K562 (cell line): ENCODE results near the gene RDH13. TPM values are rescaled to one million over a fixed set of nuclear protein-coding genes. Genes with fewer than 3 reads are reported as not detected.

Source experiments
- BHLHE40 ChIP-seq: IDR thresholded peaks from 2 replicates; pipeline ENCODE4 v1.6.1; 2011; ENCODE audit warnings: low read length, improper control_type of control experiment
- CCNT2 ChIP-seq: IDR thresholded peaks from 2 replicates; pipeline ENCODE4 v1.6.1; 2011; ENCODE audit warnings: borderline replicate concordance, low read depth, mild to moderate bottlenecking, moderate library complexity, mixed read lengths, low read length; ENCODE audit not compliant: insufficient read length; ENCODE audit errors: extremely low read depth
- FOXK1 ChIP-seq: sonication (generic); formaldehyde crosslinking; IDR thresholded peaks from 2 replicates; pipeline ENCODE4 v1.8.0; 2022; ENCODE audit warnings: missing genetic modification reagents, mild to moderate bottlenecking, borderline replicate concordance
- FOXM1 ChIP-seq, 2 experiments: fragments of 450-650 bp in 1 of 2; sonication (generic) in 1 of 2; formaldehyde crosslinking in 1 of 2; IDR thresholded peaks; 2 replicates each; pipeline versions ENCODE4 v1.6.1 to v1.9.0; 2017 to 2022; ENCODE audit warnings: low read depth in 2 of 2, mild to moderate bottlenecking in 2 of 2, missing genetic modification reagents in 1 of 2, moderate library complexity in 1 of 2
- GABPA ChIP-seq: fragments of 200-800 bp; sonication (Bioruptor generic); conservative IDR thresholded peaks from 2 replicates; pipeline ENCODE4 v1.6.1; 2016; ENCODE audit warnings: low read depth, missing genetic modification characterization, missing compliant biosample characterization
- HDAC2 ChIP-seq: fragments of 450-650 bp; IDR thresholded peaks from 2 replicates; pipeline ENCODE4 v1.6.1; 2016; ENCODE audit warnings: mild to moderate bottlenecking
- HDAC6 ChIP-seq: IDR thresholded peaks from 2 replicates; pipeline ENCODE4 v1.6.1; 2012; ENCODE audit warnings: low read depth, mild to moderate bottlenecking, control low read depth, inconsistent platforms, low read length, moderate library complexity
- MEIS2 ChIP-seq: fragments of 450-650 bp; IDR thresholded peaks from 2 replicates; pipeline ENCODE4 v1.6.1; 2014; ENCODE audit warnings: mild to moderate bottlenecking; ENCODE audit not compliant: partially characterized antibody
- RBM25 ChIP-seq: fragments of 200-400 bp; formaldehyde crosslinking; IDR thresholded peaks from 2 replicates; pipeline ENCODE4 v1.6.1; 2018; ENCODE audit warnings: low read length, low read depth, moderate library complexity; ENCODE audit not compliant: severe bottlenecking
- SETDB1 ChIP-seq: IDR thresholded peaks from one replicate; pipeline ENCODE4 v1.6.1; 2012; ENCODE audit warnings: low read length, control low read depth, inconsistent platforms
- SIX5 ChIP-seq, 2 experiments: IDR thresholded peaks; 2 replicates each; pipeline ENCODE4 v1.6.1; 2011; ENCODE audit warnings: low read length in 2 of 2, borderline replicate concordance in 1 of 2, low read depth in 1 of 2, mild to moderate bottlenecking in 1 of 2, moderate library complexity in 1 of 2; ENCODE audit not compliant: insufficient read depth in 1 of 2
- THAP7 ChIP-seq: fragments of 250-450 bp; sonication (Bioruptor Pico); IDR thresholded peaks from 2 replicates; pipeline ENCODE4 v1.5.0; 2021
- YBX1 ChIP-seq: fragments of 450-650 bp; IDR thresholded peaks from 2 replicates; pipeline ENCODE4 v1.7.1; 2016; ENCODE audit warnings: mild to moderate bottlenecking
- ZNF384 ChIP-seq: IDR thresholded peaks from 2 replicates; pipeline ENCODE4 v1.6.1; 2012; ENCODE audit warnings: low read depth, low read length, improper control_type of control experiment
- polyA plus RNA-seq, 8 experiments: library from polyadenylated mRNA; depleted of rRNA in 4 of 8; stranded (reverse) in 5 of 8; unstranded in 3 of 8; fragments of >200 nt; fragmentation: Nextera tagmentation in 2 of 8; fragmentation: Illumina TruSeq in 1 of 8; extraction: Ambion mirVana in 2 of 8; extraction: Trizol in 1 of 8; gene quantifications; 2 replicates each; pipeline versions ENCODE4 v1.2.1 to v1.2.3, GENCODE V29; 2011 to 2014; ENCODE audit warnings: inconsistent platforms in 1 of 8, missing spikeins in 1 of 8
- total RNA-seq, 7 experiments: library from RNA; depleted of rRNA in 6 of 7; stranded (reverse); fragments of >200 nt in 6 of 7; fragmentation: Illumina TruSeq in 2 of 7; extraction: Trizol in 2 of 7; gene quantifications; 2 replicates each; pipeline versions ENCODE4 v1.2.1 to v1.2.3, GENCODE V29; 2011 to 2021; ENCODE audit warnings: low replicate concordance in 1 of 7
- TF ChIP-seq, protein P1 (sequence below): fragments of 450-650 bp; IDR thresholded peaks from 2 replicates; pipeline ENCODE4 v1.6.1; 2016; ENCODE audit warnings: mild to moderate bottlenecking, moderate library complexity

Gene RDH13
- total and polyA plus RNA-seq, 9 of the 15 experiments (the other 6 are each of a cell fraction or from before 2014, with no cell fraction given), result 7.5 to 70.3 (median 39.5) TPM

GRCh38 chr19:55080121-55080967 is 17.4 kb upstream of the RDH13 start (continued):
- no peak for TF ChIP-seq HDAC6
- TF ChIP-seq SETDB1, result no peak
- peak; percentile 78 for TF ChIP-seq MEIS2
- TF ChIP-seq RBM25, result no peak
- no peak for TF ChIP-seq SIX5 (IDR thresholded peaks at IDR 0.05; ENCODE audit: borderline replicate concordance in 1 of 2, insufficient read depth in 1 of 2, low read depth in 1 of 2, low read length in 2 of 2)
- TF ChIP-seq, protein P1, sequence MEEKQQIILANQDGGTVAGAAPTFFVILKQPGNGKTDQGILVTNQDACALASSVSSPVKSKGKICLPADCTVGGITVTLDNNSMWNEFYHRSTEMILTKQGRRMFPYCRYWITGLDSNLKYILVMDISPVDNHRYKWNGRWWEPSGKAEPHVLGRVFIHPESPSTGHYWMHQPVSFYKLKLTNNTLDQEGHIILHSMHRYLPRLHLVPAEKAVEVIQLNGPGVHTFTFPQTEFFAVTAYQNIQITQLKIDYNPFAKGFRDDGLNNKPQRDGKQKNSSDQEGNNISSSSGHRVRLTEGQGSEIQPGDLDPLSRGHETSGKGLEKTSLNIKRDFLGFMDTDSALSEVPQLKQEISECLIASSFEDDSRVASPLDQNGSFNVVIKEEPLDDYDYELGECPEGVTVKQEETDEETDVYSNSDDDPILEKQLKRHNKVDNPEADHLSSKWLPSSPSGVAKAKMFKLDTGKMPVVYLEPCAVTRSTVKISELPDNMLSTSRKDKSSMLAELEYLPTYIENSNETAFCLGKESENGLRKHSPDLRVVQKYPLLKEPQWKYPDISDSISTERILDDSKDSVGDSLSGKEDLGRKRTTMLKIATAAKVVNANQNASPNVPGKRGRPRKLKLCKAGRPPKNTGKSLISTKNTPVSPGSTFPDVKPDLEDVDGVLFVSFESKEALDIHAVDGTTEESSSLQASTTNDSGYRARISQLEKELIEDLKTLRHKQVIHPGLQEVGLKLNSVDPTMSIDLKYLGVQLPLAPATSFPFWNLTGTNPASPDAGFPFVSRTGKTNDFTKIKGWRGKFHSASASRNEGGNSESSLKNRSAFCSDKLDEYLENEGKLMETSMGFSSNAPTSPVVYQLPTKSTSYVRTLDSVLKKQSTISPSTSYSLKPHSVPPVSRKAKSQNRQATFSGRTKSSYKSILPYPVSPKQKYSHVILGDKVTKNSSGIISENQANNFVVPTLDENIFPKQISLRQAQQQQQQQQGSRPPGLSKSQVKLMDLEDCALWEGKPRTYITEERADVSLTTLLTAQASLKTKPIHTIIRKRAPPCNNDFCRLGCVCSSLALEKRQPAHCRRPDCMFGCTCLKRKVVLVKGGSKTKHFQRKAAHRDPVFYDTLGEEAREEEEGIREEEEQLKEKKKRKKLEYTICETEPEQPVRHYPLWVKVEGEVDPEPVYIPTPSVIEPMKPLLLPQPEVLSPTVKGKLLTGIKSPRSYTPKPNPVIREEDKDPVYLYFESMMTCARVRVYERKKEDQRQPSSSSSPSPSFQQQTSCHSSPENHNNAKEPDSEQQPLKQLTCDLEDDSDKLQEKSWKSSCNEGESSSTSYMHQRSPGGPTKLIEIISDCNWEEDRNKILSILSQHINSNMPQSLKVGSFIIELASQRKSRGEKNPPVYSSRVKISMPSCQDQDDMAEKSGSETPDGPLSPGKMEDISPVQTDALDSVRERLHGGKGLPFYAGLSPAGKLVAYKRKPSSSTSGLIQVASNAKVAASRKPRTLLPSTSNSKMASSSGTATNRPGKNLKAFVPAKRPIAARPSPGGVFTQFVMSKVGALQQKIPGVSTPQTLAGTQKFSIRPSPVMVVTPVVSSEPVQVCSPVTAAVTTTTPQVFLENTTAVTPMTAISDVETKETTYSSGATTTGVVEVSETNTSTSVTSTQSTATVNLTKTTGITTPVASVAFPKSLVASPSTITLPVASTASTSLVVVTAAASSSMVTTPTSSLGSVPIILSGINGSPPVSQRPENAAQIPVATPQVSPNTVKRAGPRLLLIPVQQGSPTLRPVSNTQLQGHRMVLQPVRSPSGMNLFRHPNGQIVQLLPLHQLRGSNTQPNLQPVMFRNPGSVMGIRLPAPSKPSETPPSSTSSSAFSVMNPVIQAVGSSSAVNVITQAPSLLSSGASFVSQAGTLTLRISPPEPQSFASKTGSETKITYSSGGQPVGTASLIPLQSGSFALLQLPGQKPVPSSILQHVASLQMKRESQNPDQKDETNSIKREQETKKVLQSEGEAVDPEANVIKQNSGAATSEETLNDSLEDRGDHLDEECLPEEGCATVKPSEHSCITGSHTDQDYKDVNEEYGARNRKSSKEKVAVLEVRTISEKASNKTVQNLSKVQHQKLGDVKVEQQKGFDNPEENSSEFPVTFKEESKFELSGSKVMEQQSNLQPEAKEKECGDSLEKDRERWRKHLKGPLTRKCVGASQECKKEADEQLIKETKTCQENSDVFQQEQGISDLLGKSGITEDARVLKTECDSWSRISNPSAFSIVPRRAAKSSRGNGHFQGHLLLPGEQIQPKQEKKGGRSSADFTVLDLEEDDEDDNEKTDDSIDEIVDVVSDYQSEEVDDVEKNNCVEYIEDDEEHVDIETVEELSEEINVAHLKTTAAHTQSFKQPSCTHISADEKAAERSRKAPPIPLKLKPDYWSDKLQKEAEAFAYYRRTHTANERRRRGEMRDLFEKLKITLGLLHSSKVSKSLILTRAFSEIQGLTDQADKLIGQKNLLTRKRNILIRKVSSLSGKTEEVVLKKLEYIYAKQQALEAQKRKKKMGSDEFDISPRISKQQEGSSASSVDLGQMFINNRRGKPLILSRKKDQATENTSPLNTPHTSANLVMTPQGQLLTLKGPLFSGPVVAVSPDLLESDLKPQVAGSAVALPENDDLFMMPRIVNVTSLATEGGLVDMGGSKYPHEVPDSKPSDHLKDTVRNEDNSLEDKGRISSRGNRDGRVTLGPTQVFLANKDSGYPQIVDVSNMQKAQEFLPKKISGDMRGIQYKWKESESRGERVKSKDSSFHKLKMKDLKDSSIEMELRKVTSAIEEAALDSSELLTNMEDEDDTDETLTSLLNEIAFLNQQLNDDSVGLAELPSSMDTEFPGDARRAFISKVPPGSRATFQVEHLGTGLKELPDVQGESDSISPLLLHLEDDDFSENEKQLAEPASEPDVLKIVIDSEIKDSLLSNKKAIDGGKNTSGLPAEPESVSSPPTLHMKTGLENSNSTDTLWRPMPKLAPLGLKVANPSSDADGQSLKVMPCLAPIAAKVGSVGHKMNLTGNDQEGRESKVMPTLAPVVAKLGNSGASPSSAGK, result peak; percentile 96
- TF ChIP-seq GABPA (tag), result peak; percentile 61; the same call in 1 of the 2 replicates
- TF ChIP-seq THAP7 (CRISPR knock-in tag), result no peak
- TF ChIP-seq YBX1, result no peak
- TF ChIP-seq FOXK1, result no peak
- peak; percentile 58; the same call in 1 of the 2 replicates for TF ChIP-seq HDAC2
- peak; percentile 14 for TF ChIP-seq CCNT2
- TF ChIP-seq BHLHE40, result peak; percentile 54; the same call in 1 of the 2 replicates
- no peak for TF ChIP-seq ZNF384
- TF ChIP-seq FOXM1 (IDR thresholded peaks at IDR 0.05; ENCODE audit: low read depth), result no peak
- peak; percentile 73; the same call in 1 of the 2 replicates for TF ChIP-seq FOXM1 (CRISPR knock-in tag; IDR thresholded peaks at IDR 0.05; ENCODE audit: low read depth)
